Measurements from ENCODE around the gene PDGFB.

PDGFB gene

GRCh38 chr22:39244496-39245129, at the start of gene PDGFB:
PDGFB (minus strand) TSS chr22:39244982; CDS start chr22:39243963, 1,019 bp downstream.
- no peak for DNase-seq (ENCODE audit: low read depth in 4 of 4, low spot score in 1 of 4)

GRCh38 chr22:39293766-39294368, 49.1 kb upstream of the PDGFB start:
- DNase-seq (ENCODE audit: low read depth in 4 of 4, low spot score in 1 of 4), result no peak

GRCh38 chr22:39292561-39293074, 47.8 kb upstream of the PDGFB start:
- DNase-seq (ENCODE audit: low read depth in 4 of 4, low spot score in 1 of 4), result no peak

- no peak for DNase-seq (ENCODE audit: low read depth in 4 of 4, low spot score in 1 of 4)
Observed at GRCh38 chr22:39292031-39292462, 47.3 kb upstream of the PDGFB start.

GRCh38 chr22:39291523-39291922, 46.7 kb upstream of the PDGFB start:
- no peak for DNase-seq (ENCODE audit: low read depth in 4 of 4, low spot score in 1 of 4)

- no peak for DNase-seq (ENCODE audit: low read depth in 4 of 4, low spot score in 1 of 4)
Observed at GRCh38 chr22:39290724-39291161, 46.0 kb upstream of the PDGFB start.

GRCh38 chr22:39289975-39290720, 45.4 kb upstream of the PDGFB start:
- DNase-seq (ENCODE audit: low read depth in 4 of 4, low spot score in 1 of 4), result no peak

GRCh38 chr22:39289533-39289932, 44.8 kb upstream of the PDGFB start:
- DNase-seq (ENCODE audit: low read depth in 4 of 4, low spot score in 1 of 4), result no peak

- DNase-seq (ENCODE audit: low read depth in 4 of 4, low spot score in 1 of 4), result no peak
Observed at GRCh38 chr22:39288135-39288898, 43.5 kb upstream of the PDGFB start.

- no peak for DNase-seq (ENCODE audit: low read depth in 4 of 4, low spot score in 1 of 4)
Observed at GRCh38 chr22:39287076-39287725, 42.4 kb upstream of the PDGFB start.

- DNase-seq (ENCODE audit: low read depth in 4 of 4, low spot score in 1 of 4), result no peak
Observed at GRCh38 chr22:39284983-39285382, 40.2 kb upstream of the PDGFB start.

- DNase-seq (ENCODE audit: low read depth in 4 of 4, low spot score in 1 of 4), result no peak
Observed at GRCh38 chr22:39284142-39284980, 39.6 kb upstream of the PDGFB start.

GRCh38 chr22:39283322-39284141, 38.8 kb upstream of the PDGFB start:
- DNase-seq (ENCODE audit: low read depth in 4 of 4, low spot score in 1 of 4), result no peak

GRCh38 chr22:39282645-39283321, 38.0 kb upstream of the PDGFB start:
- no peak for DNase-seq (ENCODE audit: low read depth in 4 of 4, low spot score in 1 of 4)

- no peak for DNase-seq (ENCODE audit: low read depth in 4 of 4, low spot score in 1 of 4)
Observed at GRCh38 chr22:39281126-39281525, 36.3 kb upstream of the PDGFB start.

GRCh38 chr22:39280250-39280649, 35.5 kb upstream of the PDGFB start:
- no peak for DNase-seq (ENCODE audit: low read depth in 4 of 4, low spot score in 1 of 4)

- no peak for DNase-seq (ENCODE audit: low read depth in 4 of 4, low spot score in 1 of 4)
Observed at GRCh38 chr22:39279170-39279850, 34.5 kb upstream of the PDGFB start.

- DNase-seq (ENCODE audit: low read depth in 4 of 4, low spot score in 1 of 4), result no peak
Observed at GRCh38 chr22:39278040-39278439, 33.3 kb upstream of the PDGFB start.
